ENCODE measurements around the gene CAPN2. TPM values are rescaled to one million over a fixed set of nuclear protein-coding genes. Genes with fewer than 3 reads are reported as not detected.

CAPN2 gene
- polyA plus RNA-seq, 3 donors: 127 to 186 (median 182) TPM

DNA sequence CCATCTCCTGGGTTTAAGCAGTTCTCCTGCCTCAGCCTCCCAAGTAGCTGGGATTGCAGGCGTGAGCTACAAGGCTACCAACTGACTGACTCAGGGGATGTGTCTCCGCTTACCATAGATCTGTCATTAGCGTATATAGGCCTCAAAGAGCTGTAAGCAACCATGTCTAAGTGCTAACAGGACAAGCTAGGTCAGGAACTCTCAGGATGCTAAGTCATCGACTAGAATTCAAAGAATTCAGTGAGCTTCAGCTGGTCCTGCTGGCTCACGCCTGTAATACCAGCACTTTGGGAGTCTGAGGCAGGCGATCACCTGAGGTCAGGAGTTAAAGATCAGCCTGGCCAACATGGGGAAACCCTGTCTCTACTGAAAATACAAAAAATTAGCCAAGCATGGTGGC lies 29.5 kb downstream of the CAPN2 start:
- Histone ChIP-seq H3K9me3 (replicated peaks in 1 of 2; ENCODE audit: control insufficient read depth in 1 of 2, insufficient read depth in 1 of 2, low read length in 2 of 2) (no peaks in the 10 kb centered on the region), H4K20me1 (ENCODE audit: insufficient read depth, low read length) (peaks cover 68% of the 10 kb centered on the region), H3K36me3 (replicated peaks in 1 of 2; ENCODE audit: control insufficient read depth in 1 of 2, insufficient read depth in 2 of 2, low read length in 2 of 2) (peaks cover 65 to 86% of the 10 kb centered on the region in 2 donors), H3K27ac (ENCODE audit: low read depth in 1 of 2, low read length in 2 of 2) (no peak overlapping the region), H3K27me3 (ENCODE audit: control insufficient read depth in 2 of 2, insufficient read depth in 2 of 2, low read length in 2 of 2) (no peaks in the 10 kb centered on the region), H3K79me2 (ENCODE audit: insufficient read depth, low read length) (peaks cover 22% of the 10 kb centered on the region), H3K9ac (ENCODE audit: insufficient read depth, low read length, poor library complexity, severe bottlenecking) (no peak overlapping the region), H3K4me3 (replicated peaks in 1 of 3; ENCODE audit: low read depth in 2 of 3, low read length in 3 of 3) (no peak overlapping the region), H3K4me1 (ENCODE audit: control insufficient read depth in 1 of 2, insufficient read depth in 2 of 2, low read length in 2 of 2) (no peaks in the 10 kb centered on the region), H3K4me2 (replicated peaks; ENCODE audit: extremely low read depth, low read length, poor library complexity, severe bottlenecking) (no peak overlapping the region), H2AFZ (ENCODE audit: insufficient read depth, low read depth, low read length, poor library complexity, severe bottlenecking) (no peak overlapping the region)
- H3K36me3 Mint-ChIP-seq: peaks cover 72 to 77% of the 10 kb centered on the region in 2 donors
- no peaks in the 10 kb centered on the region for H3K9me3 Mint-ChIP-seq
- no peaks in the 10 kb centered on the region for H3K27me3 Mint-ChIP-seq (ENCODE audit: low read depth in 3 of 3)
- H3K4me1 Mint-ChIP-seq: no peaks in the 10 kb centered on the region
- DNase-seq: no peak
- 93% methylated on average over 5 of the region's 6 CpGs for WGBS (ENCODE audit: insufficient coverage)
- TF ChIP-seq, protein P1, sequence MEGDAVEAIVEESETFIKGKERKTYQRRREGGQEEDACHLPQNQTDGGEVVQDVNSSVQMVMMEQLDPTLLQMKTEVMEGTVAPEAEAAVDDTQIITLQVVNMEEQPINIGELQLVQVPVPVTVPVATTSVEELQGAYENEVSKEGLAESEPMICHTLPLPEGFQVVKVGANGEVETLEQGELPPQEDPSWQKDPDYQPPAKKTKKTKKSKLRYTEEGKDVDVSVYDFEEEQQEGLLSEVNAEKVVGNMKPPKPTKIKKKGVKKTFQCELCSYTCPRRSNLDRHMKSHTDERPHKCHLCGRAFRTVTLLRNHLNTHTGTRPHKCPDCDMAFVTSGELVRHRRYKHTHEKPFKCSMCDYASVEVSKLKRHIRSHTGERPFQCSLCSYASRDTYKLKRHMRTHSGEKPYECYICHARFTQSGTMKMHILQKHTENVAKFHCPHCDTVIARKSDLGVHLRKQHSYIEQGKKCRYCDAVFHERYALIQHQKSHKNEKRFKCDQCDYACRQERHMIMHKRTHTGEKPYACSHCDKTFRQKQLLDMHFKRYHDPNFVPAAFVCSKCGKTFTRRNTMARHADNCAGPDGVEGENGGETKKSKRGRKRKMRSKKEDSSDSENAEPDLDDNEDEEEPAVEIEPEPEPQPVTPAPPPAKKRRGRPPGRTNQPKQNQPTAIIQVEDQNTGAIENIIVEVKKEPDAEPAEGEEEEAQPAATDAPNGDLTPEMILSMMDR (IDR thresholded peaks at IDR 0.05): no peak
- intact Hi-C loops (cut with micrococcal nuclease): no loop called here
- H3K27ac Mint-ChIP-seq: peak overlapping the region in 1 of 7 donors; percentile 57
- no peak overlapping the region for H3K4me3 Mint-ChIP-seq

DNA sequence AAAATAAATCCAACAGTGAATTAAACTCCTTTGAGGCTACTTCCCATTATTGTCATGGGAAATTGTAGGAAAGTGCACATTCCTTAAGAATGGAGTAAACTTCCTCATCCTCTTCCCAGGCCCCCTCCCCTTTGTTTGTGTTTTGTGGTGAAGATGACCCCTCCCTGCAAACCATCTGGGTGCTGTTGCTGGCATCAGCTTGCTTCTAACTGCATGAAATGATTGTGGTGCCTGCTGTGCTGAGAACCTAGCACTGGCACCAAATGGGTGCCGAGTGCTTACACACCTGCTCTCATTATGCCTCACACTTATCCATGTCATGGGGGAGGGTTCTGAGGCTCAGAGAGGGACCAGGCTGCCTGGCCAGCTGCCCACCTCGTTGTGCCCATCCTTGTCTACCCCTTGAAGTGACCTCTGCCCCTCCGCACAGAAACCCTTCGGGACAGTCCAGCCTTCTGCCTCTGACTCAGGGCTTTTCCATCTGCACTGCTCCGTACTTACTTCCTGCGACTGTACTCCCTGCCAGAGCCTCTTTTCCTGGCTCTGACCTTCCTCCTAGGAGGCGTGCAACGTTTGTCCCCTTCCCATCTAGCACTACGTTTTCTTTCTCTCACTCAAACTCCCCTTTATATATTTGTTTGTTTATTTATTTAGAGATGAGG lies 30.6 kb downstream of the CAPN2 start:
- Histone ChIP-seq H3K36me3 (replicated peaks in 1 of 2; ENCODE audit: control insufficient read depth in 1 of 2, insufficient read depth in 2 of 2, low read length in 2 of 2) (peaks cover 68 to 91% of the 10 kb centered on the region in 2 donors), H3K4me3 (replicated peaks in 1 of 3; ENCODE audit: low read depth in 2 of 3, low read length in 3 of 3) (no peak overlapping the region), H2AFZ (ENCODE audit: insufficient read depth, low read depth, low read length, poor library complexity, severe bottlenecking) (no peak overlapping the region), H3K9me3 (replicated peaks in 1 of 2; ENCODE audit: control insufficient read depth in 1 of 2, insufficient read depth in 1 of 2, low read length in 2 of 2) (no peaks in the 10 kb centered on the region), H3K9ac (ENCODE audit: insufficient read depth, low read length, poor library complexity, severe bottlenecking) (no peak overlapping the region), H3K4me1 (ENCODE audit: control insufficient read depth in 1 of 2, insufficient read depth in 2 of 2, low read length in 2 of 2) (peaks cover 0 to 4% of the 10 kb centered on the region in 2 donors), H3K4me2 (replicated peaks; ENCODE audit: extremely low read depth, low read length, poor library complexity, severe bottlenecking) (no peak overlapping the region), H3K27ac (ENCODE audit: low read depth in 1 of 2, low read length in 2 of 2) (peak overlapping the region in 1 of 2 donors; percentile 36), H3K27me3 (ENCODE audit: control insufficient read depth in 2 of 2, insufficient read depth in 2 of 2, low read length in 2 of 2) (no peaks in the 10 kb centered on the region), H3K79me2 (ENCODE audit: insufficient read depth, low read length) (peaks cover 19% of the 10 kb centered on the region), H4K20me1 (ENCODE audit: insufficient read depth, low read length) (peaks cover 67% of the 10 kb centered on the region)
- H3K9me3 Mint-ChIP-seq: no peaks in the 10 kb centered on the region
- WGBS (ENCODE audit: insufficient coverage): 75% methylated on average over 3 of the region's 9 CpGs
- no peaks in the 10 kb centered on the region for H3K27me3 Mint-ChIP-seq (ENCODE audit: low read depth in 3 of 3)
- H3K27ac Mint-ChIP-seq: peak overlapping the region in 4 of 7 donors; percentile 47 to 83 (median 72)
- peaks cover 82 to 87% of the 10 kb centered on the region in 2 donors for H3K36me3 Mint-ChIP-seq
- peaks cover 5% of the 10 kb centered on the region for H3K4me1 Mint-ChIP-seq
- no peak overlapping the region for H3K4me3 Mint-ChIP-seq
- no peak for DNase-seq
- intact Hi-C loops (cut with micrococcal nuclease): no loop called here
- TF ChIP-seq, protein P1 (IDR thresholded peaks at IDR 0.05): no peak

All from CD14-positive monocyte (primary cell).